Nephron (organoid): Measurements from ENCODE around the gene ARHGEF4.
A peak's percentile ranks its signal among the peaks of the same experiment; 100 is the strongest.

Experiments used
- H3K27ac Mint-ChIP-seq, 3 experiments: 2 replicates each; pipeline ENCODE4 v1.8.0; 2020; ENCODE audit warnings: mixed read lengths in 3 of 3, mild to moderate bottlenecking in 2 of 3, moderate library complexity in 1 of 3
- H3K27me3 Mint-ChIP-seq: 2 replicates; pipeline ENCODE4 v1.8.0; 2021; ENCODE audit warnings: low read depth, mild to moderate bottlenecking, moderate library complexity, mixed read lengths
- H3K36me3 Mint-ChIP-seq: 2 replicates; pipeline ENCODE4 v1.8.0; 2020; ENCODE audit warnings: low read depth, mixed read lengths
- H3K4me1 Mint-ChIP-seq: 2 replicates; pipeline ENCODE4 v1.8.0; 2020; ENCODE audit warnings: mixed read lengths
- H3K4me3 Mint-ChIP-seq, 3 experiments: 2 replicates each; pipeline ENCODE4 v1.8.0; 2020; ENCODE audit warnings: mild to moderate bottlenecking in 3 of 3, mixed read lengths in 3 of 3, moderate library complexity in 2 of 3
- H3K9me3 Mint-ChIP-seq: 2 replicates; pipeline ENCODE4 v1.8.0; 2020; ENCODE audit warnings: mixed read lengths
- CTCF ChIP-seq, 3 experiments: fragments of 200-600 bp; sonication (generic); IDR thresholded peaks; one replicate each; pipeline ENCODE4 v1.5.0; 2021; ENCODE audit warnings: antibody characterized with exemption in 3 of 3; ENCODE audit not compliant: unreplicated experiment in 3 of 3

Gene ARHGEF4

GRCh38 chr2:130820279-130820861, 16.3 kb upstream of the ARHGEF4 start:
- Mint-ChIP-seq H3K4me3 (no peak overlapping the region), H3K4me1 (peaks cover 35% of the 10 kb centered on the region), H3K9me3 (no peaks in the 10 kb centered on the region), H3K36me3 (no peaks in the 10 kb centered on the region), H3K27ac (peak overlapping the region in 1 of 3 experiments; percentile 81), H3K27me3 (peaks cover 13% of the 10 kb centered on the region)
- TF ChIP-seq CTCF (IDR thresholded peaks at IDR 0.05; ENCODE audit: unreplicated experiment in 3 of 3), result no peak

GRCh38 chr2:130821867-130822266, 14.8 kb upstream of the ARHGEF4 start:
- peaks cover 13% of the 10 kb centered on the region for H3K27me3 Mint-ChIP-seq

GRCh38 chr2:130822766-130823165, 13.9 kb upstream of the ARHGEF4 start:
- Mint-ChIP-seq H3K36me3 (no peaks in the 10 kb centered on the region), H3K4me1 (peaks cover 35% of the 10 kb centered on the region), H3K4me3 (no peak overlapping the region), H3K27me3 (peaks cover 13% of the 10 kb centered on the region), H3K9me3 (no peaks in the 10 kb centered on the region), H3K27ac (no peak overlapping the region)
- no peak for TF ChIP-seq CTCF (IDR thresholded peaks at IDR 0.05; ENCODE audit: unreplicated experiment in 3 of 3)

More at GRCh38 chr2:130821867-130822266, 14.8 kb upstream of the ARHGEF4 start:
- TF ChIP-seq CTCF (IDR thresholded peaks at IDR 0.05; ENCODE audit: unreplicated experiment in 3 of 3), result no peak
- Mint-ChIP-seq H3K9me3 (no peaks in the 10 kb centered on the region), H3K36me3 (no peaks in the 10 kb centered on the region), H3K27ac (peak overlapping the region in 1 of 3 experiments; percentile 33), H3K4me3 (no peak overlapping the region), H3K4me1 (peaks cover 35% of the 10 kb centered on the region)

GRCh38 chr2:130823171-130823885, 13.4 kb upstream of the ARHGEF4 start:
- no peak for TF ChIP-seq CTCF (IDR thresholded peaks at IDR 0.05; ENCODE audit: unreplicated experiment in 3 of 3)
- H3K9me3 Mint-ChIP-seq, result no peaks in the 10 kb centered on the region
- no peaks in the 10 kb centered on the region for H3K36me3 Mint-ChIP-seq
- H3K27ac Mint-ChIP-seq, result no peak overlapping the region
- peaks cover 35% of the 10 kb centered on the region for H3K4me1 Mint-ChIP-seq
- H3K4me3 Mint-ChIP-seq, result no peak overlapping the region
- H3K27me3 Mint-ChIP-seq, result peaks cover 13% of the 10 kb centered on the region

GRCh38 chr2:130823886-130824491, 12.7 kb upstream of the ARHGEF4 start:
- H3K4me3 Mint-ChIP-seq, result no peak overlapping the region
- H3K4me1 Mint-ChIP-seq, result peaks cover 31% of the 10 kb centered on the region
- no peaks in the 10 kb centered on the region for H3K36me3 Mint-ChIP-seq
- peak overlapping the region in 2 of 3 experiments; percentile 9 to 41 for H3K27ac Mint-ChIP-seq
- TF ChIP-seq CTCF (IDR thresholded peaks at IDR 0.05; ENCODE audit: unreplicated experiment in 3 of 3), result no peak
- peaks cover 13% of the 10 kb centered on the region for H3K27me3 Mint-ChIP-seq
- H3K9me3 Mint-ChIP-seq, result no peaks in the 10 kb centered on the region
